ENCODE data around the gene ETFA.

- no peak for TF ChIP-seq CTCF (IDR thresholded peaks at IDR 0.05)
- no peak for TF ChIP-seq POLR2A (IDR thresholded peaks at IDR 0.05)
Observed at GRCh38 chr15:76282465-76282864, 28.8 kb downstream of the ETFA start.

Measured in esophagus squamous epithelium (tissue), 4 donors.